GM23248 (cell line): ENCODE data around the gene ODAD2. TPM values are rescaled to one million over a fixed set of nuclear protein-coding genes. Genes with fewer than 3 reads are reported as not detected.

Source experiments
- DNase-seq: peaks from one replicate; pipeline ENCODE4 v3.0.0-alpha.2; 2015
- H2AFZ ChIP-seq: fragments of 200-600 bp; sonication (generic); 2 replicates; pipeline ENCODE4 v1.6.1; 2016; ENCODE audit warnings: antibody characterized with exemption
- H3F3A ChIP-seq: fragments of 200-600 bp; sonication (generic); 2 replicates; pipeline ENCODE4 v1.6.1; 2016; ENCODE audit warnings: mild to moderate bottlenecking, antibody characterized with exemption, mixed run types; ENCODE audit not compliant: insufficient read depth
- H3K27ac ChIP-seq: fragments of 200-600 bp; sonication (generic); 2 replicates; pipeline ENCODE4 v1.5.1; 2016; ENCODE audit warnings: mild to moderate bottlenecking
- H3K27me3 ChIP-seq: fragments of 200-600 bp; sonication (generic); replicated peaks from 2 replicates; pipeline ENCODE4 v1.6.1; 2016; ENCODE audit warnings: mild to moderate bottlenecking; ENCODE audit not compliant: insufficient read depth
- H3K36me3 ChIP-seq: fragments of 200-600 bp; sonication (generic); 2 replicates; pipeline ENCODE4 v1.6.1; 2016; ENCODE audit warnings: low read depth, mild to moderate bottlenecking
- H3K4me1 ChIP-seq: fragments of 200-600 bp; sonication (generic); 2 replicates; pipeline ENCODE4 v1.6.1; 2016; ENCODE audit warnings: mild to moderate bottlenecking; ENCODE audit not compliant: insufficient read depth
- H3K4me2 ChIP-seq: fragments of 200-600 bp; sonication (generic); one replicate; pipeline ENCODE4 v1.6.1; 2016; ENCODE audit warnings: mild to moderate bottlenecking; ENCODE audit not compliant: unreplicated experiment
- H3K4me3 ChIP-seq: fragments of 200-600 bp; sonication (generic); 2 replicates; pipeline ENCODE4 v1.5.1; 2016; ENCODE audit warnings: mild to moderate bottlenecking
- H3K79me2 ChIP-seq: fragments of 200-600 bp; sonication (generic); 2 replicates; pipeline ENCODE4 v1.6.1; 2016; ENCODE audit warnings: mild to moderate bottlenecking; ENCODE audit not compliant: insufficient read depth
- H3K9ac ChIP-seq: fragments of 200-600 bp; sonication (generic); 2 replicates; pipeline ENCODE4 v1.6.1; 2016; ENCODE audit warnings: mild to moderate bottlenecking
- H3K9me2 ChIP-seq: fragments of 200-600 bp; sonication (generic); 2 replicates; pipeline ENCODE4 v1.6.1; 2016; ENCODE audit warnings: mixed run types, mild to moderate bottlenecking, moderate library complexity; ENCODE audit not compliant: insufficient read depth
- H3K9me3 ChIP-seq: fragments of 200-600 bp; sonication (generic); one replicate; pipeline ENCODE4 v1.6.1; 2017; ENCODE audit warnings: low read depth
- H4K20me1 ChIP-seq: fragments of 200-600 bp; sonication (generic); 2 replicates; pipeline ENCODE4 v1.6.0; 2016; ENCODE audit not compliant: insufficient read depth
- EZH2 ChIP-seq: fragments of 200-600 bp; sonication (generic); IDR thresholded peaks from 2 replicates; pipeline ENCODE4 v1.6.1; 2018; ENCODE audit warnings: antibody characterized with exemption, mild to moderate bottlenecking; ENCODE audit not compliant: insufficient read depth, poor library complexity, severe bottlenecking
- EZH2phosphoT487 ChIP-seq: fragments of 200-600 bp; sonication (generic); IDR thresholded peaks from 2 replicates; pipeline ENCODE4 v1.6.1; 2018; ENCODE audit warnings: antibody characterized with exemption, moderate library complexity, mild to moderate bottlenecking, low read depth; ENCODE audit not compliant: insufficient read depth
- WGBS, 2 experiments: methylation state at CpG; one replicate each; pipeline ENCODE4 v1.1.6; 2015 to 2017; ENCODE audit warnings: low lambda C conversion rate in 2 of 2, low coverage in 1 of 2; ENCODE audit errors: missing lambda C conversion rate in 2 of 2; 5-methylcytosine and 5-hydroxymethylcytosine counted together
- in situ Hi-C: fragments of 300-500 bp; cut with MboI; formaldehyde crosslinking; loops from 2 replicates; pipeline ENCODE4 v1.15.0; 2020
- polyA plus RNA-seq: library from polyadenylated mRNA; unstranded; fragments of >200 nt; fragmentation: Nextera tagmentation; extraction: Ambion mirVana; gene quantifications from 2 replicates; pipeline ENCODE4 v1.2.1, GENCODE V29; 2016
- total RNA-seq: library from RNA; depleted of rRNA; stranded (reverse); fragments of >200 nt; shearing (Covaris generic); gene quantifications from 2 replicates; pipeline ENCODE4 v1.2.3, GENCODE V29; 2014

The ODAD2 gene
- total and polyA plus RNA-seq, 2 experiments from 2014 or later, result 1.5 to 1.7 TPM

- Histone ChIP-seq H3K9me3 (no peaks in the 10 kb centered on the region), H3K4me2 (no peak overlapping the region), H4K20me1 (no peaks in the 10 kb centered on the region), H3K27ac (no peak overlapping the region), H3K79me2 (no peaks in the 10 kb centered on the region), H3K36me3 (no peaks in the 10 kb centered on the region), H3K9me2 (no peaks in the 10 kb centered on the region), H2AFZ (no peak overlapping the region), H3K4me3 (no peak overlapping the region), H3F3A (no peaks in the 10 kb centered on the region), H3K27me3 (no peaks in the 10 kb centered on the region), H3K9ac (no peak overlapping the region), H3K4me1 (no peaks in the 10 kb centered on the region)
- in situ Hi-C loops, result no loop called here
- DNase-seq, result no peak
- WGBS, 2 experiments, result 32 to 40% methylated on average over 1 of the region's 1 CpG
- TF ChIP-seq EZH2, result no peak
- TF ChIP-seq EZH2phosphoT487, result no peak
These were observed 154.7 kb downstream of the ODAD2 start for GRCh38 chr10:27844223-27844622.

- Histone ChIP-seq H3K79me2 (no peaks in the 10 kb centered on the region), H3K27me3 (no peaks in the 10 kb centered on the region), H3K27ac (no peak overlapping the region), H3F3A (peaks cover 8% of the 10 kb centered on the region; the same call in 1 of the 2 replicates), H3K4me1 (peaks cover 5% of the 10 kb centered on the region), H4K20me1 (no peaks in the 10 kb centered on the region), H3K4me2 (no peak overlapping the region), H3K9me2 (no peaks in the 10 kb centered on the region), H3K9ac (no peak overlapping the region), H3K36me3 (no peaks in the 10 kb centered on the region), H3K4me3 (no peak overlapping the region), H2AFZ (no peak overlapping the region), H3K9me3 (no peaks in the 10 kb centered on the region)
- in situ Hi-C loops, result no loop called here
- TF ChIP-seq EZH2phosphoT487, result no peak
- TF ChIP-seq EZH2, result no peak
- 56% methylated on average over 8 of the region's 8 CpGs for WGBS, 2 experiments
- no peak for DNase-seq
These were observed 160.0 kb downstream of the ODAD2 start for GRCh38 chr10:27838901-27839300.

GRCh38 chr10:27838361-27838760, 160.5 kb downstream of the ODAD2 start:
- 3% methylated on average over 4 of the region's 4 CpGs for WGBS, 2 experiments
- Histone ChIP-seq H3K27ac (no peak overlapping the region), H2AFZ (no peak overlapping the region), H3K9ac (no peak overlapping the region), H3K79me2 (no peaks in the 10 kb centered on the region), H4K20me1 (no peaks in the 10 kb centered on the region), H3K9me2 (no peaks in the 10 kb centered on the region), H3K4me2 (peak overlapping the region; percentile 56), H3K36me3 (no peaks in the 10 kb centered on the region), H3K4me3 (no peak overlapping the region), H3K9me3 (no peaks in the 10 kb centered on the region), H3K4me1 (peaks cover 5% of the 10 kb centered on the region), H3F3A (peaks cover 8% of the 10 kb centered on the region; the same call in 1 of the 2 replicates), H3K27me3 (no peaks in the 10 kb centered on the region)
- in situ Hi-C loops, result no loop called here
- TF ChIP-seq EZH2 (no peak), EZH2phosphoT487 (no peak)
- peak; percentile 26 for DNase-seq

GRCh38 chr10:27834476-27834875, 164.4 kb downstream of the ODAD2 start:
- no peaks in the 10 kb centered on the region for H3K36me3 ChIP-seq
- no peak overlapping the region for H2AFZ ChIP-seq
- H3K4me3 ChIP-seq, result no peak overlapping the region
- no peak overlapping the region for H3K9ac ChIP-seq
- peaks cover 5% of the 10 kb centered on the region for H3K4me1 ChIP-seq
- WGBS, 2 experiments, result 21 to 39% methylated on average over 3 of the region's 3 CpGs
- H3K27ac ChIP-seq, result no peak overlapping the region
- H3K27me3 ChIP-seq, result no peaks in the 10 kb centered on the region
- H3F3A ChIP-seq, result peaks cover 8% of the 10 kb centered on the region; the same call in 1 of the 2 replicates
- H3K4me2 ChIP-seq, result no peak overlapping the region
- TF ChIP-seq EZH2phosphoT487 (no peak), EZH2 (no peak)
- DNase-seq, result no peak
- no peaks in the 10 kb centered on the region for H3K79me2 ChIP-seq
- H3K9me2 ChIP-seq, result no peaks in the 10 kb centered on the region
- in situ Hi-C loops, result no loop called here
- no peaks in the 10 kb centered on the region for H3K9me3 ChIP-seq
- H4K20me1 ChIP-seq, result no peaks in the 10 kb centered on the region

GRCh38 chr10:27833792-27834191, 165.1 kb downstream of the ODAD2 start:
- no peaks in the 10 kb centered on the region for H3K9me3 ChIP-seq
- no peak overlapping the region for H3K4me3 ChIP-seq
- H3F3A ChIP-seq, result peaks cover 8% of the 10 kb centered on the region; the same call in 1 of the 2 replicates
- no peaks in the 10 kb centered on the region for H3K27me3 ChIP-seq
- H3K9ac ChIP-seq, result no peak overlapping the region
- in situ Hi-C loops, result no loop called here
- no peaks in the 10 kb centered on the region for H3K79me2 ChIP-seq
- no peaks in the 10 kb centered on the region for H3K9me2 ChIP-seq
- TF ChIP-seq EZH2, result no peak
- TF ChIP-seq EZH2phosphoT487, result no peak
- WGBS, 2 experiments, result 53 to 71% methylated on average over 6 of the region's 6 CpGs
- no peaks in the 10 kb centered on the region for H3K36me3 ChIP-seq
- peaks cover 5% of the 10 kb centered on the region for H3K4me1 ChIP-seq
- H4K20me1 ChIP-seq, result no peaks in the 10 kb centered on the region
- no peak overlapping the region for H3K27ac ChIP-seq
- H2AFZ ChIP-seq, result no peak overlapping the region
- DNase-seq, result no peak
- no peak overlapping the region for H3K4me2 ChIP-seq
